SK-N-MC (cell line): Measurements from ENCODE around the gene NCKAP5.

Source experiments
- EZH2 ChIP-seq: fragments of 200-600 bp; sonication (generic); IDR thresholded peaks from one replicate; pipeline ENCODE4 v1.6.1; 2017; ENCODE audit warnings: antibody characterized with exemption
- POLR2AphosphoS5 ChIP-seq: IDR thresholded peaks from 2 replicates; pipeline ENCODE4 v1.6.1; 2012; ENCODE audit warnings: mild to moderate bottlenecking, low read depth, low read length, borderline replicate concordance

DNA sequence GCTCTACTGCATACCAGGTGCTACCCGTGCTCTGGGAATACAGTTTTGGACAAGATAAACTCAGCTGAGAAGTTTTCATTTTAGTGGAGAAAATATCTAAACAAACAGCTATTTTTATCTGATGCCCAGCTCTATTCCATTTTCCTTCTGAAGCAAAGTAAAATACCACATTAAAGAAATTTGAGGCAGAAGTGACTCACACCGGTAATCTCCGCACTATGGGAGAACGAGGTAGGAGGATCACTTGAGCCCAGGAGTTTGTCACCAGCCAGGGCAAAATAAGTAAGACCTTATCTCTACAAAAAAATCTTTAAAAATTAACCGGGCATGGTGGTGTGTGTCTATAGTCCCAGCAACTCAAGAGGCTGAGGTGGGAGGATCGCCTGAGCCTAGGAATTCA, 482.1 kb downstream of the NCKAP5 start:
- TF ChIP-seq EZH2 (no peak), POLR2AphosphoS5 (no peak)
